ENCODE measurements around the gene BROX.
"Not testable (repeated sequence)": the region's sequence is repeated elsewhere in the genome, so short reads cannot be mapped to it uniquely, and the experiment has no call there.

The BROX gene

GRCh38 chr1:222712253-222713090, at the start of gene BROX, which contains the start of gene AIDA:
BROX (plus strand) TSS chr1:222712564; CDS start chr1:222715700, 3,136 bp downstream.
AIDA (minus strand) TSS chr1:222712491; CDS start chr1:222712317, 174 bp downstream.
- DNase-seq = peak; percentile 85

GRCh38 chr1:222663431-222663934, 48.9 kb upstream of the BROX start:
- no peak for DNase-seq

GRCh38 chr1:222665964-222666363, 46.4 kb upstream of the BROX start:
- no peak for DNase-seq

GRCh38 chr1:222668184-222668583, 44.2 kb upstream of the BROX start:
- not testable (repeated sequence) for DNase-seq

- DNase-seq = not testable (repeated sequence)
These were observed 43.3 kb upstream of the BROX start for GRCh38 chr1:222669107-222669506.

GRCh38 chr1:222670110-222670509, 42.3 kb upstream of the BROX start:
- DNase-seq = no peak

GRCh38 chr1:222680080-222680479, 32.3 kb upstream of the BROX start:
- no peak for DNase-seq

GRCh38 chr1:222691016-222691415, 21.3 kb upstream of the BROX start:
- no peak for DNase-seq

- DNase-seq = no peak
These were observed 17.4 kb upstream of the BROX start for GRCh38 chr1:222694927-222695326.

- no peak for DNase-seq
These were observed 15.6 kb upstream of the BROX start for GRCh38 chr1:222696741-222697140.

- DNase-seq = no peak
These were observed 15.2 kb upstream of the BROX start for GRCh38 chr1:222697203-222697602.

GRCh38 chr1:222697826-222698225, 14.5 kb upstream of the BROX start:
- DNase-seq = no peak

- DNase-seq = no peak
These were observed 10.2 kb upstream of the BROX start for GRCh38 chr1:222702210-222702609.

- no peak for DNase-seq
These were observed 8.1 kb upstream of the BROX start for GRCh38 chr1:222704260-222704659.

GRCh38 chr1:222706815-222707214, 5.5 kb upstream of the BROX start:
- no peak for DNase-seq

GRCh38 chr1:222709700-222710153, 2.6 kb upstream of the BROX start:
- no peak for DNase-seq

- no peak for DNase-seq
These were observed 778 bp upstream of the BROX start for GRCh38 chr1:222711319-222712252.

GRCh38 chr1:222713091-222713961, 962 bp downstream of the BROX start:
- DNase-seq = peak; percentile 72

- DNase-seq = no peak
These were observed 4.0 kb downstream of the BROX start for GRCh38 chr1:222716393-222716792.

GRCh38 chr1:222728746-222729145, 16.4 kb downstream of the BROX start:
- DNase-seq = no peak

- DNase-seq = no peak
These were observed 18.5 kb downstream of the BROX start for GRCh38 chr1:222730866-222731265.

Measured in NCI-H2029 treated with DMSO at 0.1 percent for 48 hours (cell line).